HG02870 (cell line): ENCODE measurements around the gene POLA1.

Experiments used
- ATAC-seq: cut with Tn5 transposase; IDR thresholded peaks from one replicate; pipeline ENCODE4 v1.9.1; 2021; ENCODE audit warnings: mild to moderate bottlenecking, moderate library complexity; ENCODE audit not compliant: unreplicated experiment

Gene POLA1

DNA sequence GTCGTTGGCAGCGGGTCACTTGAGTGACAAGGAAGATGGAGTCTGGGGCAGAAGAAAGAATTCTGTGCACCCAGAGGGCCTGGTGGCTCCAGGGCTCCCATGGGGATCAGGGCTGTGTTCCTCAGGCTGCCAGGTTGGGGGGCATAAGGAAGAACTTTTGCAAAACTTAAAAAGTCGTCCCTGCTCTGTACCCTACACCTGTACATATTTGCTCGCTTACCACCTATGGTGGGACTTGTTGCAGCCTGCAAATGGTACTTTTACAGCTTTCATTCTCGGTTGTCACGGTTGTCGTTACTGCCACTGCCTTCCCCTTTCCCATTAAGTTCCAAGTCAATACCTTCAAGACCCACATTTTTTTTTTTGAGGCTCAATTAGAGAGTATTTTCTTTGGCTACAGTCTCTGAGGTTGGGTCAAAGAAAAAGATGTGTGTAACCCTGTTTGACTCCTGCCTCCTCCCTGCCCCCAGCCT is 312.9 kb downstream of the POLA1 start:
- ATAC-seq, result no peak

DNA sequence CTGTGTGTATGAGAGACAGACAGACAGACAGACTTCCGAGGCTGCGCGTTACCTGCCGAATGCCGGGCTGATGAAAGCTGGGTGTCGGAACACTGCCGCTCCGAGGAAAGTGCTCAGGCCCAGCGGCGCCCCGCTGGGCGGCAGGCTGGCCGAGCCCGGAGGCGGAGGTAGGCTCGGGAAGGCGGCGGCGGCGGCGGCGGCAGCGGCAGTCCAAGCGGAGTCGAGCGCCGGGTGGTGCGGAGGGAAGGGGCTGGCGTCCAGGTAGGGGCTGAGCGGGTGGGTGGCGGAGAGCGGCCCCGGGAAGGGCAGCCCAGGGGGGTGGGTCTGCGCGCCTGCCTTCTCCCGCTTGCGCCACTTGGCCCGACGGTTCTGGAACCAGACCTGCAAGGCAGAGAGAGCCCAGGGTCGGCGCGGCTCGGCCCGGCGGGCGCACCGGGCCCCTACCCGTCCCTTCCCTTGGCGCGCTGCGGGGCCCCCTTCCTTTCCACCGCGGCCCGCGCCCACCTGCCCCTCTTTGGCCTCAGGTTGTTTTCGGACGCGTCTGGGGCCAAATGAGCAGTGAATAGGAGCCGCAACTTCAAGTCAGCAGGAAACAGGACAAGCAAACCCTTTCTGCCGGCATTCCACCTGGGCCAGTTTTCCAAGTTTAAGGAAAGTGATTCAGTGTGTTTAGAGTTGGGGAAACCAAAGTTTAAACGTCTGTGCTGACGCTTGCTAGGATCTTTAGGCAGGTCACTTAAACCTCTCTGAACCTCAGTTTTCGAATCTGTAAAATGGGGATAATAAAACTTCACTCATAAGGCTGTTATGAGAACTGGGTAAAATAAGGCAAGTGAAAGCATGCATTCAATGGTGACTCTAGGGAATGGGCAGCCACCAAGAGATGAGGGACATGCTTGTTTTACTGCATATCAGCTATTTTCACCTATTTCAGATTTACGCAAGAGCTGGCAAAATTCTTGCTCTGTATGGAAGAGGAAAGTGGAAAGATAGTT is 313.6 kb downstream of the POLA1 start:
- no peak for ATAC-seq

- ATAC-seq, result no peak
These were observed 315.7 kb downstream of the POLA1 start for GRCh38 chrX:25009407-25009806.

- no peak for ATAC-seq
These were observed 317.3 kb downstream of the POLA1 start for GRCh38 chrX:25010784-25011588.

DNA sequence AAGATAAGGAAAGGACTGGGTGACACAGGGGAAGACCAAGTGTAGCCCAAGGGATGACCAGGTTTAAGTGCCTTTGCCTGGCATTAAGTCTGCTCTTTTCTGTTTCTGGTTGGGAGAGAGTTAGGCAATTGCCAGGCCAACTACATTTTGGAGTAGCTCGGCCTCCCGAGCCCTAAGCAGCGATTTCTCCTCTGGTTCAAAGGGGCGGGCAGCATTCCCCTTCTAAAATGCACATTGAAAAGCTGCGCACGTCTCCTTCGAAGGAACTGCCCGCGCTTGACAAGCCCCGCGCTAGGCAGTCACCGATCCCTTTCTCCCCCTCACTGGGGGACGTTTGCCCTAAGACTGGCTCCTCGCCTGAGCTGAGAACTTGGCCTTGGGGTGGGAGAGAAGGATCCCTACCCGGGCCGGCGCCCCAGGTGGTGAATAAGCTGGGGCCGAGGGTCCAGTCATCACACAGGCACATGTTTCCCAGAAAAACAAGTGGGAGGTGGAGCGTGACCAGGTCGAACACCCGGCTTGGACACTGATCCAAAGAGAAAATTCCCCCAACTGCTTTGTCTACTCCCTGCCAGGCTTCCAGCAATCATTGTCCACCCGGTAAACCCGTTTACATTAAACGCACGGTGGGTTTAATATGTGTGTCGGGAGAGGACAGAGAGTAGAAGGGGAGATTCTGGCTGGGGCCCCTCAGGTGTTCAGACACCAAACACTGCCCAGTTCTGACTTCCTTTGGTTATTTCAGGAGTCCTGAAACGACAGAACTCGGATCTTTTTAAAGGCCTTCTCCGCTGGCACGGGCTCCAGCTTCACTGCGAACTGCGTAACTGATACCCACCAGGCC is 318.1 kb downstream of the POLA1 start:
- no peak for ATAC-seq

DNA sequence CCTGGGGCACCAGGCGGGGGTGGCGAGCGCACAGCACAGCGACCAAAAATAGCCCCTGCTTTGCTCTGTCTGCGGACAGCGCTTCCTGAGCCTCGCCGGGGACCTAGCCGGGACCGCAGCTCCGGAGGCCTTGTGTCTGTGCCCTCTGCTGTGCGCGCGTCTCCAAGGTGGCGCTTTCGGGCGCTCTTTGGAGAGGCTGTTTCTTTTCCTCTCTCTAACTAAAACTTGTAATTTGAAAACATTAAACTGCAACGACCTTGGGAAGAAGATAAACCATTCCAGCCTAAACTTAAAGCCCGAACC is 318.7 kb downstream of the POLA1 start:
- no peak for ATAC-seq

DNA sequence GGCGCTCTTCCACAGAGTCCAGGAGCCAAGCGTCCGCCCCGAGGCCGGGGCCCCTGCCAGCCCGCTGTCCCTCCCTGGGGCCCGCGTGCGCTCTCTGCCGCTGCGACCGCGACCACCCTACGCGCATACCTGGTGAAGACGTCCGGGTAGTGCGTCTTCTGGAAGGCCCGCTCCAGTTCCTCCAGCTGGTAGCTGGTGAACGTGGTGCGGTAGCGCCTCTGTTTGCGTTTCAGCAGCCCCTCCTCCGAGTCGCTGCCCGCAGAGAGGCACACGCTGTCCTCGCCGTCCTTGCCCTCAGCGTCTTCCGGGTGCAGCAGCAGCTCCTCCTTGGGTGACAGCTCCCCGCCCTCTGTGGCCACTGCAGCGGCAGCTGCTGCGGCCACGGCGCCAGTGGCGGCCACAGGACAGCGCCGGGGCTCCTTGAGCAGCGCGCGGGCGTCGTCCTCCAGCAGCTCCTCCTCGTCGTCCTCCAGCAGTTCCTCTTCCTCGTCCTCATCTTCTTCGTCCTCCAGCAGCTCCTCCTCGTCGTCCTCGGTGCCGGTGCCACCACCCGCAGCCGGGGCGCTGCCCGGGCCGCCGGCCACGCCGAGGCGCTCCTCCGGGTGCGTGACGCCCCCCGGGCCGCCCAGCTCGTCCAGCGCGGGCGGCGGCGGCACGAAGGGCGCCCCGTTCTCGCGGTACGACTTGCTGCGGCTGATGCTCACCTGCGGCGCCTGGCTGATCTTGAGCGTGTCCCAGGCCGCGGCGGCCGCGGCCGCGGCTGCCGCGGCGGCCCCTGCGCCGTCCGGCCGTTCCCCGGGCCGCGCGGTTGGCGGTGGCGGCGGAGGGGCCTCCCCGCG is 319.3 kb downstream of the POLA1 start:
- ATAC-seq, result no peak

- no peak for ATAC-seq
These were observed 320.1 kb downstream of the POLA1 start for GRCh38 chrX:25013632-25014365.

DNA sequence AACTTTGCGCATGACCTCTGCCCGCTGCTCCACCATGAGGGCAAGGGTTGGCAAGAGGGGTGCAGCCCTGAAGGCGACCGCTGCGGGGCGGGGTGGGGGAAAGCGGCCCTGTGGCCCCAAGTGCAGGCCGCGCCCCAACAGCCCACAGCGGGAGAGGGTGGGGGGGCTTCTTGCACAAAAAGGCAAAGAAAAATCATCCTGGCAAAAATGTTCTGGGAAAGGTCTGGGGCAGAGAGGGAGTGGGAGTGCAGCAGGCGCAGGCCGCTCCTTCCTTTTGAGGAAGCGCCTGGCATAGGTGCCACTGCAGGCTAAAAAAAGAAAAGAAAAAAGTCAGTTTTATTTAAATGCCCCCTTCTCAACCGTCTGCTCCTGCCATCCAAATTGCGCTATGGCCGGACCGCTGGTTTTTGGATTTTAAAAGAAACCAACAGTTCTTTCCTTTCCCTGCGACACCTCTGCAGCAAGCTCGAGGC is 320.7 kb downstream of the POLA1 start:
- no peak for ATAC-seq

DNA sequence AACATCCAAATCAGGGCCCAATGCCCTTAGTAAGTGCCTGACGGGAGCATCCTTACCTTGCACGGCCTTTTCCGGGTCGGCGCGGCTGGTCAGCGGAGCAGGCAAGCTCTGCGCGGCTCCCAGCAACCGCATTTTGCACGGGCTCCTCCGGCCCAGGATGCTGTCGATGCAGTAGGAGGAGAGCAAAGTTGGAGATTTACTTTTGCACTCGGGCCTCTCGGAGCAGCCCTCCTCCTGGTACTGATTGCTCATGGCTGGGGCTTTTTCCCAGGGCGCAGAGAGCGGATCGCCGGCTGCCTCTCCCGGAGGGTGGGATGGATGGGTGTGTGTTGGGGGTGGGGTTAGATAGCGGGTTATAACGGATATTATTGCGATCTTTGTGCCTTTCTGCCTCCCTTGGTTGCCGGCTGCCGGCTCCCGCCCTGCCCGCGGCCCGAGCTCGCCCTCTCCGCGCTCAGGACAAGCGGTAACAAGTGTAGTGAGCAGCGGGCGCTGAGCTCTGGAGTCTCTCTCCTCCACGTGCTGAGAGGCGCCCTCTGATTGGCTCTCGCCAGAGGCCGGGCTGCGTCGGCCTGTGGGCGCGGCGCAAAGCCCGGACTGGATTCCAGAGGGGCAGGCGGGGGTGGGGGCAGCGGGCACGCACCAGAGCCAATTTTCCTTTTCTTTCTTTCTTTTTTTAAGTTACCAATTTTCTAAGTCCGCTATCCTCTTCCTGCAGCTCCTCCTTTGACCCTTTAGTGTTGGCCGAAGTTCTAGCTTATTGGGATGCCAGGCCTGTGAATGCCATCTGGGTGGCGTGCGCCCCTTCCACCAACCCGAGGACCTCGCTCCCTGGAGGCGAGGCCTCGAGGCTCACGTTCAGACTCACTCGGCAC is 322.0 kb downstream of the POLA1 start, which contains the start of gene ARX:
TSS of gene ARX (minus strand) at position 480 of the 875 bp plus-strand sequence. CDS start at position 252, 228 bp downstream.
- ATAC-seq, result no peak

- ATAC-seq, result no peak
These were observed 322.6 kb downstream of the POLA1 start for GRCh38 chrX:25016361-25016671.

- no peak for ATAC-seq
These were observed 323.4 kb downstream of the POLA1 start for GRCh38 chrX:25016938-25017598.

- no peak for ATAC-seq
These were observed 324.0 kb downstream of the POLA1 start for GRCh38 chrX:25017667-25018247.

GRCh38 chrX:25018682-25019081 is 325.0 kb downstream of the POLA1 start:
- ATAC-seq, result no peak

DNA sequence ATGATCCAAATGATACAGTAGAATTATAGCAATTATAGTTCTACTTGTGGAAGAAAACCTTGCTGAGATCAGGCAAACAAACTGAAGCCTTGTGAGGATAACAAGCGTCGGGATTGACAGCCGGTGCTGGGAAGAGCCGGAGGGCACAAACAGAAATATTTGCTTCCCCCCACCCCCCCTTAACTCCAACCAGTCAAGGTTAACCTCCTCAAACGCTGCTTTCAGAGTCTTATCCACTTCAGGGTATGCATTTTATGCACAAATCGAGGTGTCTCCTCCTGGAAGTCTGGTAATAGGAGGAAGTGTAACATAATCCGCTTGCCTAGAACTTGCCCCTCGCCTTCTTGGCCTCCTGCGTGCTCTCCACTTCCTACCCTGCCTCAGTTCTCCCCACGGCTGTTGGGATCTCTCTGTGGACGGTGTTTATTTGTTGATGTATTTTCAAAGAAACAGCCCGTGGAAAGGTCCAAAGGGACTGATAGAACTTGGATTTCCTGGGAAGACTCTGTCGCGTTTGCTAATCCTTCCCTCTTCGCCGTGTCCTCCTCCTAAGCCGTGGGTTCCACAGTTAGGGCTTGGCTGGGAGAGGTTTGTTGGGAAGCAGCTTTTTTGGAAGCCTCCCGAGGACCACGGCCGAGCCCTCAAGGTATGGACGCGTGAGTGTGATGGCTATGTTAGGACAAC is 326.1 kb downstream of the POLA1 start:
- no peak for ATAC-seq

GRCh38 chrX:25020391-25020904 is 326.7 kb downstream of the POLA1 start:
- peak; percentile 36 for ATAC-seq
